GM12865 (cell line): ENCODE measurements around the gene MAGI2.

Source experiments
- DNase-seq: peaks from one replicate; pipeline ENCODE4 v3.0.0; 2010; ENCODE audit warnings: low read depth
- H3K4me3 ChIP-seq: 2 replicates; pipeline ENCODE4 v1.5.1; 2011; ENCODE audit warnings: mild to moderate bottlenecking, low read depth, low read length, control low read depth
- CTCF ChIP-seq: IDR thresholded peaks from 2 replicates; pipeline ENCODE4 v1.5.1; 2011; ENCODE audit warnings: low read length, control low read depth, low read depth, inconsistent platforms; ENCODE audit not compliant: insufficient read depth; ENCODE audit errors: missing control alignments

The MAGI2 gene

GRCh38 chr7:78020874-78021249, 1432.6 kb downstream of the MAGI2 start:
- no peak overlapping the region for H3K4me3 ChIP-seq
- no peak for DNase-seq
- no peak for TF ChIP-seq CTCF

- H3K4me3 ChIP-seq: peak overlapping the region; percentile 60
- TF ChIP-seq CTCF: peak; percentile 63
- peak; percentile 65 for DNase-seq
Measured at GRCh38 chr7:78020136-78020873, 1433.2 kb downstream of the MAGI2 start.

- peak overlapping the region; percentile 60 for H3K4me3 ChIP-seq
- peak; percentile 80 for DNase-seq
- TF ChIP-seq CTCF: no peak
Measured at GRCh38 chr7:78019447-78020135, 1433.9 kb downstream of the MAGI2 start.

GRCh38 chr7:78018641-78019446, 1434.6 kb downstream of the MAGI2 start:
- TF ChIP-seq CTCF: no peak
- DNase-seq: peak; percentile 28
- peak overlapping the region; percentile 2; the same call in 1 of the 2 replicates for H3K4me3 ChIP-seq

GRCh38 chr7:78017591-78018100, 1435.8 kb downstream of the MAGI2 start:
- no peak for DNase-seq
- TF ChIP-seq CTCF: no peak
- H3K4me3 ChIP-seq: no peak overlapping the region

- DNase-seq: no peak
- TF ChIP-seq CTCF: no peak
- no peak overlapping the region for H3K4me3 ChIP-seq
Measured at GRCh38 chr7:78015574-78016260, 1437.8 kb downstream of the MAGI2 start.
